Fibroblast of lung (primary cell): ENCODE results near the gene AADACL4. TPM values are rescaled to one million over a fixed set of nuclear protein-coding genes. Genes with fewer than 3 reads are reported as not detected.

Experiments
- DNase-seq, 2 donors: peaks; one replicate each; pipeline versions ENCODE4 v3.0.0 to v3.0.0-alpha.2; 2010; ENCODE audit warnings: low read depth in 2 of 2
- H2AFZ ChIP-seq: 2 replicates; pipeline ENCODE4 v1.5.1; 2012; ENCODE audit warnings: low read length, control low read depth, inconsistent platforms
- H3K27ac ChIP-seq: 2 replicates; pipeline ENCODE4 v1.5.1; 2011; ENCODE audit warnings: low read length, control low read depth; ENCODE audit not compliant: insufficient read depth
- H3K27me3 ChIP-seq: 2 replicates; pipeline ENCODE4 v1.5.1; 2011; ENCODE audit warnings: mild to moderate bottlenecking, low read length; ENCODE audit not compliant: control insufficient read depth, insufficient read depth
- H3K36me3 ChIP-seq: 2 replicates; pipeline ENCODE4 v1.5.1; 2011; ENCODE audit warnings: low read length; ENCODE audit not compliant: control insufficient read depth, insufficient read depth
- H3K4me1 ChIP-seq: 2 replicates; pipeline ENCODE4 v1.5.1; 2011; ENCODE audit warnings: low read length; ENCODE audit not compliant: control insufficient read depth, insufficient read depth; ENCODE audit errors: extremely low read depth
- H3K4me2 ChIP-seq: 2 replicates; pipeline ENCODE4 v1.5.1; 2011; ENCODE audit warnings: low read length, control low read depth; ENCODE audit not compliant: insufficient read depth; ENCODE audit errors: extremely low read depth
- H3K4me3 ChIP-seq, 4 experiments: fragments of 200-600 bp in 1 of 4; sonication (generic) in 1 of 4; replicated peaks in 1 of 4; 2 replicates each; pipeline ENCODE4 v1.5.1; 2011 to 2016; ENCODE audit warnings: low read length in 4 of 4, low read depth in 3 of 4, mild to moderate bottlenecking in 3 of 4, control low read depth in 2 of 4, inconsistent platforms in 1 of 4, mixed read lengths in 1 of 4; ENCODE audit not compliant: insufficient read depth in 1 of 4; ENCODE audit errors: control extremely low read depth in 1 of 4
- H3K79me2 ChIP-seq: 2 replicates; pipeline ENCODE4 v1.5.1; 2012; ENCODE audit warnings: mild to moderate bottlenecking, low read length, inconsistent platforms; ENCODE audit not compliant: control insufficient read depth, insufficient read depth
- H3K9ac ChIP-seq: 2 replicates; pipeline ENCODE4 v1.5.1; 2011; ENCODE audit warnings: mild to moderate bottlenecking, low read length, control low read depth; ENCODE audit not compliant: insufficient read depth
- H3K9me3 ChIP-seq: 2 replicates; pipeline ENCODE4 v1.5.1; 2012; ENCODE audit warnings: low read depth, low read length; ENCODE audit not compliant: control insufficient read depth, insufficient read depth
- H4K20me1 ChIP-seq: 2 replicates; pipeline ENCODE4 v1.5.1; 2011; ENCODE audit warnings: low read length; ENCODE audit not compliant: control insufficient read depth, insufficient read depth; ENCODE audit errors: extremely low read depth
- EZH2 ChIP-seq: IDR thresholded peaks from 2 replicates; pipeline ENCODE4 v1.5.1; 2012; ENCODE audit warnings: low read length, control low read depth, mild to moderate bottlenecking; ENCODE audit errors: missing control alignments
- polyA plus RNA-seq, 2 donors: library from polyadenylated mRNA; depleted of rRNA in 1 of 2; stranded (reverse) in 1 of 2; unstranded in 1 of 2; fragments of >200 nt; gene quantifications; 2 replicates each; pipeline ENCODE4 v1.2.1, GENCODE V29; 2011 to 2012; ENCODE audit warnings: missing spikeins in 1 of 2
- total RNA-seq: library from RNA; depleted of rRNA; stranded (reverse); fragments of >200 nt; gene quantifications from 2 replicates; pipeline ENCODE4 v1.2.1, GENCODE V29; 2014
- TF ChIP-seq, protein P1 (sequence below), 2 donors: IDR thresholded peaks in 1 of 2; conservative IDR thresholded peaks in 1 of 2; 1 replicate in 1 of 2; 2 replicates in 1 of 2; pipeline ENCODE4 v1.5.1; 2011 to 2012; ENCODE audit warnings: low read length in 2 of 2, control low read depth in 1 of 2, inconsistent platforms in 1 of 2, low read depth in 1 of 2, mild to moderate bottlenecking in 1 of 2

The AADACL4 gene
- total and polyA plus RNA-seq, 2 donors (not counting 1 experiment from before 2014, with no cell fraction given), result not detected

DNA sequence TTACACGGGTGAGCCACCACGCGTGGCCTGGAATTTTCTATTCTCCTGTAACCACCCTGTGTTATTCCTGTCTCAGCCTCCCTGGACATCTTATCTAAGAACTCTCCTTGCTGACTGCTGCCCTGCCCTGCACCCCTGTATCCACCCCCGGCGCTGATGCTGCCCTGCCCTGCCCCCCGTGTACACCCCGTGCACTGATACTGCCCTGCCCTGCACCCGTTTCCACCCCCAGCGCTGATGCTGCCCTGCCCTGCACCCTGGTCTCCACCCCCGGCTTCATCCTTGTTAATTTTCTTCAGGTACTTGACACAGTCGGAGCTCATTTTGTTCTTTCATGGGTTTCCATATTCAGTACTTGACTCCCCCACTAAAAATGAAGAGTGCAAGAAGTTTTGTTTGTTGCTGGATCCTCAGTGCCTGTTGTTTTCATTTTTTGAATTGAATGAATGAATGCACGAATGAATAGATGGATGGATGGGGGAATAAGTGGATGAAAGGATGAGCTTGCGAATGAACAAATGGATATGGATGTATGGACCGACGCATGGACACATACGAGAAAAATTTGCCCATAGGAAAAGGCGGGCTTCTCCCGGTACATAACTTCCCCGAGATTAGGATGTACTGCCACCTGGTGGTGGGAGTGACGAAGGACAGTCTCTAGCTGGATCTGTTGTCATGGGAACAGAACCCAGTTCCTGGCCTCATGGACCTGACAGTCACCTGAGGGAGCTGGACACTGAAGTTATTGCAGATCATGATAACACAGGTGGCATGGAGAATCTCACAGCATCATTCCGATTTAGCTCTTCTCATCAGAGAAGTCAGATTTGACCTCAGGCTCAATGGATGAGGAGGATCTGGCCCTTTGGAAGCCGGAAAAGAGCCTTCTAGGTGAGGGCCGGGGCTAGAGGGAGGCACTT, 14.9 kb downstream of the AADACL4 start:
- no peaks in the 10 kb centered on the region for H3K9me3 ChIP-seq
- H4K20me1 ChIP-seq, result no peaks in the 10 kb centered on the region
- H3K36me3 ChIP-seq, result no peaks in the 10 kb centered on the region
- H3K27ac ChIP-seq, result no peak overlapping the region
- H3K4me3 ChIP-seq, result no peak overlapping the region
- DNase-seq, result peak; percentile 56 to 81
- no peaks in the 10 kb centered on the region for H3K79me2 ChIP-seq
- H3K27me3 ChIP-seq, result peaks cover 8% of the 10 kb centered on the region
- H3K9ac ChIP-seq, result no peak overlapping the region
- no peaks in the 10 kb centered on the region for H3K4me1 ChIP-seq
- peak overlapping the region; percentile 69 for H3K4me2 ChIP-seq
- TF ChIP-seq EZH2, result no peak
- TF ChIP-seq, protein P1, sequence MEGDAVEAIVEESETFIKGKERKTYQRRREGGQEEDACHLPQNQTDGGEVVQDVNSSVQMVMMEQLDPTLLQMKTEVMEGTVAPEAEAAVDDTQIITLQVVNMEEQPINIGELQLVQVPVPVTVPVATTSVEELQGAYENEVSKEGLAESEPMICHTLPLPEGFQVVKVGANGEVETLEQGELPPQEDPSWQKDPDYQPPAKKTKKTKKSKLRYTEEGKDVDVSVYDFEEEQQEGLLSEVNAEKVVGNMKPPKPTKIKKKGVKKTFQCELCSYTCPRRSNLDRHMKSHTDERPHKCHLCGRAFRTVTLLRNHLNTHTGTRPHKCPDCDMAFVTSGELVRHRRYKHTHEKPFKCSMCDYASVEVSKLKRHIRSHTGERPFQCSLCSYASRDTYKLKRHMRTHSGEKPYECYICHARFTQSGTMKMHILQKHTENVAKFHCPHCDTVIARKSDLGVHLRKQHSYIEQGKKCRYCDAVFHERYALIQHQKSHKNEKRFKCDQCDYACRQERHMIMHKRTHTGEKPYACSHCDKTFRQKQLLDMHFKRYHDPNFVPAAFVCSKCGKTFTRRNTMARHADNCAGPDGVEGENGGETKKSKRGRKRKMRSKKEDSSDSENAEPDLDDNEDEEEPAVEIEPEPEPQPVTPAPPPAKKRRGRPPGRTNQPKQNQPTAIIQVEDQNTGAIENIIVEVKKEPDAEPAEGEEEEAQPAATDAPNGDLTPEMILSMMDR (conservative IDR thresholded peaks at IDR 0.05 in 1 of 2, IDR thresholded peaks at IDR 0.05 in 1 of 2; ENCODE audit: low read depth in 1 of 2, low read length in 2 of 2), result peak; percentile 95 to 97
- H2AFZ ChIP-seq, result peak overlapping the region; percentile 37

DNA sequence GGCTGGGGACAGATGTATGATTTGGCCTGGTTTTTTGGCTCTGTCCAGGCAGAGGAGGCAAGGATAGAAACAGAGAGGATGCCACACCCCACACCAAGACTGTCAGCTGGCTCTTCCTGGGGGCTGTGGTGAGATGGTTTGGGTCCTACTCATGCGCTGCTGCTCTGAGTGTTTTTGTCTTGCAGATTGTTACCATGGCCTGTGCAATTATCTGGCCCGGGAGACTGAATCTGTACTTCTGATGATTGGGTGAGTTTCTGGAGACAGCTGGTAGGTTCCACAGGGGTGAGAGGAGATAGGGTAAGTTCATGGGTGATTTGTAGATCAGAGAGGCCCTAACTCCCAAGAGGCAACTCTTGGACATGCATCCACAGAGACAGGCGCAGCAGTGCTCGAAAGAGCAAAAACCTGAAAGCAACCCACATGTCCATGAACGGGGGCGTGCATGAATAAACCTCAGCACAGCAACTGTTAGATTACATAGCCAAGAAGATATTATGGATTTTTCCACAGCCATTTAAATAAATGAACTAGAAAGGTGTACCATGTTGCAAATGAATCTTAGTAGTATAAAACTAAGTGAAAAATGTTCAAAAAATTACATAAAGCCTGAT, 17.8 kb downstream of the AADACL4 start:
- Histone ChIP-seq H3K4me1 (no peaks in the 10 kb centered on the region), H4K20me1 (no peaks in the 10 kb centered on the region), H3K9ac (no peak overlapping the region), H3K4me3 (no peak overlapping the region), H3K27ac (no peak overlapping the region), H3K4me2 (no peak overlapping the region), H2AFZ (no peak overlapping the region), H3K9me3 (no peaks in the 10 kb centered on the region), H3K36me3 (no peaks in the 10 kb centered on the region), H3K27me3 (peaks cover 5% of the 10 kb centered on the region), H3K79me2 (no peaks in the 10 kb centered on the region)
- TF ChIP-seq EZH2, result no peak
- TF ChIP-seq, protein P1 (conservative IDR thresholded peaks at IDR 0.05 in 1 of 2, IDR thresholded peaks at IDR 0.05 in 1 of 2; ENCODE audit: low read depth in 1 of 2, low read length in 2 of 2), result no peak
- DNase-seq, result no peak

DNA sequence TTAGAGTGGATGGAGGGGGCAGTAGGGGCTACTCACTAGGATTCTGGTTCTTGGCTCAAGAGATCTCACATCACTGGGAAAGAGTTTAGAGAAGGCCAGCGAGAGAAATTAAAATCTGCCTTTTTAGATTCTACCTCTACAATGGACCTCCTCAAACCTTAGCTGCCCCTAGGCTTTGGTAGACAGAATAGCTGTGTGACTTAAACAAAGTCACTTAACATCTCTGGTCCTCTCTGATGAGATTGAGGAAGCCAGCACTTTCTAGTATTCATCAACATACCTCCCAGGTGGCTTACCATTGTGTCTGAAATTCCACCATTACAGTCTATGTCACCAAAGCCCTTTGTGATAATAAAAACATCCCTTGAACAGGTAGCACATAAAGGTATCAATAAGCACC, 18.7 kb downstream of the AADACL4 start:
- H3K4me1 ChIP-seq, result no peaks in the 10 kb centered on the region
- DNase-seq, result no peak
- no peak overlapping the region for H3K9ac ChIP-seq
- no peak overlapping the region for H3K4me3 ChIP-seq
- H3K4me2 ChIP-seq, result no peak overlapping the region
- H3K27ac ChIP-seq, result no peak overlapping the region
- no peak overlapping the region for H2AFZ ChIP-seq
- no peaks in the 10 kb centered on the region for H3K79me2 ChIP-seq
- H3K36me3 ChIP-seq, result no peaks in the 10 kb centered on the region
- H4K20me1 ChIP-seq, result no peaks in the 10 kb centered on the region
- no peaks in the 10 kb centered on the region for H3K9me3 ChIP-seq
- H3K27me3 ChIP-seq, result peaks cover 2% of the 10 kb centered on the region
- TF ChIP-seq, protein P1 (conservative IDR thresholded peaks at IDR 0.05 in 1 of 2, IDR thresholded peaks at IDR 0.05 in 1 of 2; ENCODE audit: low read depth in 1 of 2, low read length in 2 of 2), result no peak
- TF ChIP-seq EZH2, result no peak
